Gastrocnemius medialis (tissue), 4 donors: ENCODE measurements around the gene ALOX5.
"Not testable (repeated sequence)": the region's sequence is repeated elsewhere in the genome, so short reads cannot be mapped to it uniquely, and the experiment has no call there.

ENCODE experiments used
- POLR2A ChIP-seq, 2 donors: fragments of 450-650 bp; IDR thresholded peaks; one replicate each; pipeline ENCODE4 v1.6.1; 2017; ENCODE audit warnings: antibody characterized with exemption in 2 of 2, mild to moderate bottlenecking in 2 of 2, moderate library complexity in 2 of 2
- TF ChIP-seq, protein P1 (sequence below), 5 experiments: fragments of 450-650 bp in 3 of 5; fragments of 200-600 bp in 2 of 5; sonication (generic) in 2 of 5; IDR thresholded peaks in 4 of 5; conservative IDR thresholded peaks in 1 of 5; 1 replicate in 4 of 5; 2 replicates in 1 of 5; pipeline ENCODE4 v1.5.1; 2016 to 2019; ENCODE audit warnings: antibody characterized with exemption in 5 of 5, mild to moderate bottlenecking in 3 of 5, moderate library complexity in 3 of 5

DNA sequence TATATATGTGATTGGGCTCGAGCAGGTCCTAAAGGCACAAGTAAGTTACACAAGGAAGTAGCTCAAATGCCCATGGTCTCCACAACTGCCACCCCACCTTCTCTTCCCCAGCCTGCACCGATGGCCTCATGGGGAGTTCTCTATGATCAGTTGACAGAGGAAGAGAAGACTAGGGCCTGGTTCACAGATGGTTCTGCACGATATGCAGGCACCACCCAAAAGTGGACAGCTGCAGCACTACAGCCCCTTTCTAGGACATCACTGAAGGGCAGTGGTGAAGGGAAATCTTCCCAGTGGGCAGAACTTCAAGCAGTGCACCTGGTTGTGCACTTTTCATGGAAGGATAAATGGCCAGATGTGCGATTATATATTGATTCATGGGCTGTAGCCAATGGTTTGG, 33.6 kb upstream of the ALOX5 start:
- not testable (repeated sequence) for TF ChIP-seq POLR2A (IDR thresholded peaks at IDR 0.05)
- TF ChIP-seq, protein P1, sequence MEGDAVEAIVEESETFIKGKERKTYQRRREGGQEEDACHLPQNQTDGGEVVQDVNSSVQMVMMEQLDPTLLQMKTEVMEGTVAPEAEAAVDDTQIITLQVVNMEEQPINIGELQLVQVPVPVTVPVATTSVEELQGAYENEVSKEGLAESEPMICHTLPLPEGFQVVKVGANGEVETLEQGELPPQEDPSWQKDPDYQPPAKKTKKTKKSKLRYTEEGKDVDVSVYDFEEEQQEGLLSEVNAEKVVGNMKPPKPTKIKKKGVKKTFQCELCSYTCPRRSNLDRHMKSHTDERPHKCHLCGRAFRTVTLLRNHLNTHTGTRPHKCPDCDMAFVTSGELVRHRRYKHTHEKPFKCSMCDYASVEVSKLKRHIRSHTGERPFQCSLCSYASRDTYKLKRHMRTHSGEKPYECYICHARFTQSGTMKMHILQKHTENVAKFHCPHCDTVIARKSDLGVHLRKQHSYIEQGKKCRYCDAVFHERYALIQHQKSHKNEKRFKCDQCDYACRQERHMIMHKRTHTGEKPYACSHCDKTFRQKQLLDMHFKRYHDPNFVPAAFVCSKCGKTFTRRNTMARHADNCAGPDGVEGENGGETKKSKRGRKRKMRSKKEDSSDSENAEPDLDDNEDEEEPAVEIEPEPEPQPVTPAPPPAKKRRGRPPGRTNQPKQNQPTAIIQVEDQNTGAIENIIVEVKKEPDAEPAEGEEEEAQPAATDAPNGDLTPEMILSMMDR (IDR thresholded peaks at IDR 0.05 in 4 of 5, conservative IDR thresholded peaks at IDR 0.05 in 1 of 5) = not testable (repeated sequence)
